Activated B cell treated with CpG ODN at 0.5 μM for 24 hours (primary cell): ENCODE results near the gene TMEM184A. TPM values are rescaled to one million over a fixed set of nuclear protein-coding genes. Genes with fewer than 3 reads are reported as not detected.

Experiments
- ATAC-seq: fragments of 200-7000 bp; cut with Tn5 transposase; one replicate; pipeline ENCODE4 v1.10.0; 2021; ENCODE audit warnings: low read depth, mild to moderate bottlenecking, moderate library complexity
- CTCF ChIA-PET: fragments of 350-600 bp; sonication (Branson Sonifier 250); formaldehyde crosslinking; loops from one replicate; lab custom pipeline; 2021; ENCODE audit warnings: antibody characterized with exemption; lab: Charles Lee
- POLR2A ChIA-PET: fragments of 350-600 bp; sonication (Branson Sonifier 250); formaldehyde crosslinking; loops from one replicate; lab custom pipeline; 2021; ENCODE audit warnings: antibody characterized with exemption; lab: Charles Lee
- DNase-seq: peaks from one replicate; pipeline ENCODE4 v3.0.0; 2022
- H3K27ac Mint-ChIP-seq: one replicate; pipeline ENCODE4 v1.8.0; 2020; ENCODE audit warnings: mixed read lengths
- H3K27me3 Mint-ChIP-seq: one replicate; pipeline ENCODE4 v1.8.0; 2021; ENCODE audit warnings: mixed read lengths
- H3K36me3 Mint-ChIP-seq: one replicate; pipeline ENCODE4 v1.8.0; 2021; ENCODE audit warnings: low read depth, mixed read lengths
- H3K4me1 Mint-ChIP-seq: one replicate; pipeline ENCODE4 v1.8.0; 2021; ENCODE audit warnings: mixed read lengths
- H3K4me3 Mint-ChIP-seq: one replicate; pipeline ENCODE4 v1.8.0; 2020; ENCODE audit warnings: mild to moderate bottlenecking, mixed read lengths
- H3K9me3 Mint-ChIP-seq: one replicate; pipeline ENCODE4 v1.8.0; 2020; ENCODE audit warnings: mixed read lengths
- CTCF ChIP-seq: fragments of 200-600 bp; IDR thresholded peaks from one replicate; pipeline ENCODE4 v1.8.0; 2022; ENCODE audit warnings: antibody characterized with exemption, mild to moderate bottlenecking
- intact Hi-C: fragments of 100-400 bp; cut with micrococcal nuclease; formaldehyde crosslinking; loops from one replicate; pipeline ENCODE4 v1.15.1; 2024
- total RNA-seq: library from RNA; stranded (reverse); gene quantifications from 2 replicates; pipeline ENCODE4 v1.2.3, GENCODE V29; 2022

TMEM184A gene
- total RNA-seq, 1 donor from 2014 or later = not detected

DNA sequence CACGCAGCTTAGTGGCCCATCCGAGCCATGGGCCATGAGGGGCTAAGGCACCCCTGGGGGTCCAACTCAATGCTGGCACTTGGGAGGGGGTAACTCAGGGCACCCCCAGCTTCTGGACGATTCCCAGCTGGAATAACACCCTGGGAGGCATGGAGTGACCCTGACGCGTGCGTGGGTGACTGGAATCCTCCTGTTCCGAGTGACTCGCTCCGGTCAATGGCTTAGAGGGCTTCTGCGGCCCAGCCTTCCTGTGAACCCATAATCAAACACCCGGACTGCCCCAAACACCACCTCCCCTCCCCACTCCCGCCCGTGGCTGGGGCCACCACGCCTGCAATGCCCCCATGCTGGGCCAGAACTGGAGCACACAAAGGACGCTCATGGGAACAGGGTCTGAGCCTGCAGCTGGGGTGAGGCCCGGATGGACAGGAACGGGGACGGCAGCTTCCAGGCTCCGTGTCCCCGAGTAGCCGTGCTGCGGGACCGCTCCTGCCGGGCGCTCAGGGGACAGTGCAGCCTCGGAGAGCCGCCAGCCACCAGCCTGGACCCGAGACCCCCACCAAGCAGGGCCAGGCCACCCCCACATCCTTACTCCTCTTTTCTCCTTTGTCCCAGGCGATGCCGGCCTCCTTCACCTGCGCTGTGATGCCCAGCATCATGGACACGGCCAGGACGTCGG is 60.3 kb downstream of the TMEM184A start:
- CTCF ChIA-PET = no interaction called here
- DNase-seq = no peak
- Mint-ChIP-seq H3K4me3 (no peak overlapping the region), H3K36me3 (peaks cover 67% of the 10 kb centered on the region), H3K4me1 (no peaks in the 10 kb centered on the region), H3K27me3 (no peaks in the 10 kb centered on the region), H3K9me3 (no peaks in the 10 kb centered on the region), H3K27ac (no peak overlapping the region)
- POLR2A ChIA-PET = no interaction called here
- intact Hi-C loops = no loop called here
- ATAC-seq = no peak
- TF ChIP-seq CTCF = no peak

GRCh38 chr7:1494866-1495563 is 61.0 kb downstream of the TMEM184A start:
- Mint-ChIP-seq H3K27me3 (no peaks in the 10 kb centered on the region), H3K36me3 (peaks cover 66% of the 10 kb centered on the region), H3K27ac (no peak overlapping the region), H3K9me3 (no peaks in the 10 kb centered on the region), H3K4me3 (no peak overlapping the region), H3K4me1 (no peaks in the 10 kb centered on the region)
- ATAC-seq = no peak
- POLR2A ChIA-PET = no interaction called here
- DNase-seq = no peak
- intact Hi-C loops = no loop called here
- TF ChIP-seq CTCF = no peak
- CTCF ChIA-PET = no interaction called here

DNA sequence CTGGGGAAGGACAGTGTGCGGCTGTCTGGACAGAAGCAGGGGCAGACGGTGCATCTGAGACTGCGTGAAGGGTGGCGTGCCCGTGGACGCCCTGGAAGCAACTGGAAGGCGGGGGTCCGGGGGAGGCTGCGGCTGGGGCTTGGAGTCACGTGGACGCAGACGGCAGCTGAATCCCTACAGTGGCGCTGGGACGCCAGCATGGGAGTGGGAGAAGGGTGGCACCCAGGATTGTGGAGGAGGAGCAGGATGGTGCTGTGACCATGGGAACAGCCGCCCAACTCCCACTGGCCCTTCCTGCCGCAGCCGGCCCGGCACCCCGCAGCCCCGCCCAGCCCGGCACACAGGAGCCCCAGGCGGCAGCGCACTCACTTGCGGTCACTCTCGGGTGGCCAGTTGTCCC is 61.6 kb downstream of the TMEM184A start:
- H3K36me3 Mint-ChIP-seq = peaks cover 66% of the 10 kb centered on the region
- ATAC-seq = no peak
- no peaks in the 10 kb centered on the region for H3K4me1 Mint-ChIP-seq
- ChIA-PET POLR2A (no interaction called here), CTCF (no interaction called here)
- TF ChIP-seq CTCF = no peak
- no peak overlapping the region for H3K27ac Mint-ChIP-seq
- no peaks in the 10 kb centered on the region for H3K27me3 Mint-ChIP-seq
- H3K4me3 Mint-ChIP-seq = no peak overlapping the region
- no peaks in the 10 kb centered on the region for H3K9me3 Mint-ChIP-seq
- intact Hi-C loops = no loop called here
- DNase-seq = no peak

- no peak for DNase-seq
- CTCF ChIA-PET = interaction anchor here (0.6 kb wide), 1 partner anchor 19 kb away, joined by 3 read pairs; no protein-coding TSS in a partner anchor
- no peaks in the 10 kb centered on the region for H3K9me3 Mint-ChIP-seq
- no peak for TF ChIP-seq CTCF
- no peak overlapping the region for H3K4me3 Mint-ChIP-seq
- H3K36me3 Mint-ChIP-seq = peaks cover 73% of the 10 kb centered on the region
- H3K27me3 Mint-ChIP-seq = no peaks in the 10 kb centered on the region
- no peaks in the 10 kb centered on the region for H3K4me1 Mint-ChIP-seq
- H3K27ac Mint-ChIP-seq = no peak overlapping the region
- intact Hi-C loops = no loop called here
- no peak for ATAC-seq
- POLR2A ChIA-PET = no interaction called here
Observed at GRCh38 chr7:1493571-1493970, 62.4 kb downstream of the TMEM184A start.

- no peaks in the 10 kb centered on the region for H3K27me3 Mint-ChIP-seq
- H3K36me3 Mint-ChIP-seq = peaks cover 74% of the 10 kb centered on the region
- no peaks in the 10 kb centered on the region for H3K4me1 Mint-ChIP-seq
- no peak for DNase-seq
- no peaks in the 10 kb centered on the region for H3K9me3 Mint-ChIP-seq
- no peak for ATAC-seq
- TF ChIP-seq CTCF = no peak
- ChIA-PET POLR2A (no interaction called here), CTCF (interaction anchor here (0.6 kb wide), 1 partner anchor 19 kb away, joined by 3 read pairs; no protein-coding TSS in a partner anchor)
- H3K4me3 Mint-ChIP-seq = no peak overlapping the region
- intact Hi-C loops = no loop called here
- H3K27ac Mint-ChIP-seq = no peak overlapping the region
Observed at GRCh38 chr7:1493129-1493528, 62.9 kb downstream of the TMEM184A start.
